Right lung (tissue), 10 donors: ENCODE measurements around the gene GMNC. TPM values are rescaled to one million over a fixed set of nuclear protein-coding genes. Genes with fewer than 3 reads are reported as not detected.
"Not testable (repeated sequence)": the region's sequence is repeated elsewhere in the genome, so short reads cannot be mapped to it uniquely, and the experiment has no call there.

Source experiments
- DNase-seq, 2 donors: peaks; one replicate each; pipeline ENCODE4 v3.0.0-alpha.2; 2013
- long read RNA-seq, 8 donors: transcript quantifications; one replicate each; lab custom pipeline, GENCODE V29; 2026
- polyA plus RNA-seq, 5 donors: library from polyadenylated mRNA; unstranded; fragments of 120-200 nt; gene quantifications; one replicate each; pipeline versions ENCODE4 v1.2.1 to v1.2.3, GENCODE V29; 2013; ENCODE audit warnings: inconsistent platforms in 1 of 5, low replicate concordance in 1 of 5; ENCODE audit not compliant: insufficient read length in 5 of 5, insufficient read depth in 1 of 5

GMNC gene
- polyA plus RNA-seq: under 1 TPM in 2 of 5 donors, not detected in 3; 0.04 to 0.12 TPM
- long read RNA-seq, donor 1: 0 reads
- long read RNA-seq, donor 2: 0 reads
- long read RNA-seq, donor 3: 0 reads
- long read RNA-seq, donor 4: 0 reads
- long read RNA-seq, donor 5: 0 reads
- long read RNA-seq, donor 6: 0 reads
- long read RNA-seq, donor 7: 0 reads
- long read RNA-seq, donor 8: 0 reads

DNA sequence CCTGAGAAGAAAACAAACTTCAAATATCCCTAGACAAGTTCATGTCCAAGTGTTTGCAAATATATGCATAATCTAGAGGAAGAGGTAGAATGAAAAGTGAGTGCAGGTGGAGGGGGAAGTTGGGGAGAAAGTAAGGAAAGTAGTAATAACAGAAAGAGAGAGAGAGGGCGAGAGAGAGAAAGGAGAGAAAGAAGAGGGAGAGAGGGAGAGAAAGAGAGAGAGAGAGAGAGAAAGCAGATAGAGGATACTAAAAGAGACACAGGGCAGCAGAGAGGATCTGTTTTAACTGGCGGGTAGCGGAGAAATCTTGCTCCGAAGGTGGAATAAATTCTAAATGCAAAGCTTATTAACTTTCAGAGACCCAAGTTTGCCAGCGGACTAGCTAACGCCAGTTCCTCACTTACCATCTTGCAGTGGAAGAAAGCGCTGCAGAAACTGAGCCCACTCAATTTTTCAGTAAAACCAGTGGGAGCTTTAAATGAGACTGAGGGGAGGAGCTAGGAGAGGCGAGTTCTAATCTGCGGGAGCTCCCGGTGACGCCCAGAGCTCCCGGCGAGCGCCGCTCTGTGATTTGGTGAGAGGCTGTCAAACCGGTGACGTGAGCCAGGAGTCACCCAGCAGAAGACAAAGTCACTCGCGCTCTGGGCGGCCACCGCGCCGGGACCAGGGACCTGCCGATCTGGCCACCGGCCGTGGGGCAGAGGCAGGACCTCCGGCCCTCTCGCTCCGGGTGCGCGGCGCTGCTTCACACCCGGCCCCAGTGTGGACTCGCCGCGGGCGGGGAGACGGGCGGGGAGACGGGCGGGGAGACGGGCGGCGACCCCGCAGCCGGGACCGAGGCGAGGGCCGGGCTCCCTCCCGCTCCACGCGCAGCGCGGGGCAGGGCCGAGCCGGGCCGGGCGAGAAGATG is at the start of gene GMNC:
GMNC (minus strand) TSS at position 486 of the 910 bp plus-strand sequence; CDS start at position 407, 79 bp downstream.
- DNase-seq: peak; percentile 17 to 23

DNA sequence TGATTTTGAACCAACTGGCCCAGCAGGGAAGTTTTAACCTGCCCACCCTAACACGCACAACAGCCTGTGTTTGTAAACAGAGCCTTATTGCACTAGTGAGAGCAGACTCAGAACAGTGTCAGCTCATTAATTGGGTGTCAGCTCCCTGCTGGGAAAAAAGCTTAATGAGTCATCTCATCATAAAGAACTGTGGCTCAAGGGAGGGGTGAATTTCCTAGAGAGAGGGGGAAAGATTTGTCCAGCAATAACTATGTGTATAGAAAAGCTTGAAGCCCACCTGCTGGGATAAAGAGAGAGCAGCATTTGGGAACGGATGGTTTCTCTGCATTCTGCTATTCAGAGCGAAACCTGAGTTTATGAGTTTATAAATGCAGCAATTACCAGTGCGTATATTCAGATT is 48.9 kb upstream of the GMNC start:
- DNase-seq: no peak

- DNase-seq: no peak
Measured at GRCh38 chr3:190909908-190910307, 47.4 kb upstream of the GMNC start.

DNA sequence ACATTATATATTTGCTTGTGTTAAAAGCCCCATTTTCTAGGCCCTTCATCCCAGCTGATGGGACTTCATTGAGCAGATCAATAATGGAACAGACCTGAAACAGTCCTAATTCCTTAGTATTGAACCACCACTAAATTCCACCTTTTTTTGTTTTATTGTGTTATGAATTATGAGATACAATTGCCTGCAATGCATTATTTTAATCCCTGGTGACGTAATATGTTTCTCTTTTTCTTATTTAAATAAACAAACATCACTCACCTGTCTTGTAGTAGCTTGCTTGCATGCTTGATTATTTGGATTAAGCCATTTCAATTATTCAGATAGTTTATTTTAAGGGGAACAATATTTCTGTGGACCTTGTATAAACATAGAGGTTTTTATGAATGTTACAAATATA is 40.7 kb upstream of the GMNC start:
- DNase-seq: no peak

- DNase-seq: no peak
Measured at GRCh38 chr3:190902292-190902691, 39.8 kb upstream of the GMNC start.

- no peak for DNase-seq
Measured at GRCh38 chr3:190892395-190892902, 30.0 kb upstream of the GMNC start.

DNA sequence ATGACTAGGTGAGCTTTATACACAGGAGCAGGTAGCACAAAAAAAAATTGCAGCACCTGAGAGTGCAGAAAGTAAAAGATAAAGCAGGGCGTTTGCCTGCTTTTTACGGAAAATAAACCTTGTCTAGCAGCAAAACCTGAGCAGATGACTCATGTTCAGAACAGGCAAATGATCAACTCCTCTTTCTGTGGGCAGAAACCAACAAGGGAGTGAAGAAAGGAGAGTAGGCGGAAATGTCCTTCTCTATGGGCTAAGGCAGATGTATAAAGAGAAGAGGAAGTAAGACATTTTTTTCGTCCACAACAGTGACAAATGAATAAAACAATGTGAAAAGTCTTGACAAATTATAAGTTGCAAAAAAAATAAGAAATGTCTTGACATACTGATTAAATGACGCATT is 24.5 kb upstream of the GMNC start:
- DNase-seq: no peak

DNA sequence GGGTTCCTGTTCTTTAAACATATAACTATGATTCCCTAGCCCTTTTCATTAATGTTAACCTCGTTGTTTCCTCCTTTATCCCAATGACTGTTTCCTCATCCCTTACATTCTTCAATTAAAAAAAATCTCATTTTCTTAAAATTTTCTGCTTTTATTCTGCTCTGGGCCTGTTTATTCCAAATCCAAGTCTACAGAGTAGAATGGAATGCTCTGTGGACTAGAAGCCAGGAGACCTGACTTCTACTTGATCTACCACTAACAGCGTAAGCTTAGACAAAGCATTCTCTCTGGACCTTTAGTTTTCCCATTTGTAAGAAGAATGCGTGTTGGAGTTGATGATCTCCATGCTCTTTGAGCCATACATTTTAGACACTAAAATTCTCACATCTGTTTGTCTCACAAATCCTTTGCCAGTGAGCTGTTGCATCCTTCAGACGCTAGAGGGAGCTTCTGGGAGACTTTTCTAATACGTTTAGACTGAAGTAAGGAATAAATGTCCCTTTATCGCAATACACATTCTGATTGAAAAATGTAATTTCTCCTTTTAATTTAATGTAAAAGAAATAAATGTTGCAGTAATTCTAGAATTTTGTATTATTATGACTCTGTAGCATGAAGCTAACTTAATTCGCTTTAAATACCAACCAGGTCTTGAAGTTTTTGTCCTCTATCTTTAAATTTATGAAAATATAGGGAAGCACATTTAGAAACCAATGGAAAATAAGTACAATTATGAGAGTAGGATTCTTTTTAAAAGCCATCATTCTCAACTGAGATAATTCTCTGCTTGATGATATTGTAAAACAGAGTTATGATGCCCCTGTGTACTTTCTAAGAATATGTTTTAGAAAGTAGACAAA is 21.7 kb upstream of the GMNC start:
- DNase-seq: peak; percentile 10 to 32

GRCh38 chr3:190883141-190883540 is 20.6 kb upstream of the GMNC start:
- DNase-seq: no peak

GRCh38 chr3:190877925-190878324 is 15.4 kb upstream of the GMNC start:
- DNase-seq: no peak

- DNase-seq: not testable (repeated sequence)
Measured at GRCh38 chr3:190876433-190876832, 13.9 kb upstream of the GMNC start.

DNA sequence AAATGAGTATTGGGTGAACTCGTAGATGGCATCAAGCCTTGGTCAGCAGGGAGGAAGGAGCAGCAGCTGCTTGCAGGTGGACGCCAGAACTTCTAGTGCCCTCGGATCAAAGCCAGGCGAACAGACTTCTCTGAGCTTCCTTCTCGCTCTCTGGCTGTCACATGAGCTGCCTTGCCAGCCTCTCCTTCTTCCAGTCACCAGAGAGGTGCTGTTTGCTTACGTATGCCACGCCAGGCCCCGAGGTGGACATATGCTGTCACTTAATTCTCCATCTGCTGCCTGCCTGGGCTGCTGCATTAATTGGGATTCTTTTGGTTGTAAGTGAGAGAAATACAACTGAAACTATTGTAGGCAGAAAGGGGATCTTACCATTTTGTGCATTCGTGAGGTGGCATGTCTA is 12.6 kb upstream of the GMNC start:
- DNase-seq: not testable (repeated sequence)

DNA sequence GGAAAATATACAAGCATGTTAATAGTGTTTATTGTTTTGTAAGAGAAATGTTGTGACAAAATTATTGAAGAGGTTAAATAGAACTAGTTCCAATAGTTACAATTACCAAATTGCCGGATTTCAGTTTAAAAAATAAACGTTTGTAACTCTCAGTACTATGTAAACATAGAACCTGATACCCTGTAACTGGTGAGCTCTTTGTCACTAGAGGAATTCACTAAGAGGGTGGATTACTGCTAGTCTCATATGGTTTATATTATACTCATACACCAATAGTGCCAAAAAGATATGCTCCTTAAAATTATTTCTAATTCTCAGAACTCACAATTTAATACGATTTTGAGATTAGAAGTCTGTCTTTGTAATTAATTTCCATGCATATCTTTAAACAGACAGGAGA is 7.6 kb upstream of the GMNC start:
- no peak for DNase-seq

- DNase-seq: no peak
Measured at GRCh38 chr3:190867071-190867470, 4.6 kb upstream of the GMNC start.

DNA sequence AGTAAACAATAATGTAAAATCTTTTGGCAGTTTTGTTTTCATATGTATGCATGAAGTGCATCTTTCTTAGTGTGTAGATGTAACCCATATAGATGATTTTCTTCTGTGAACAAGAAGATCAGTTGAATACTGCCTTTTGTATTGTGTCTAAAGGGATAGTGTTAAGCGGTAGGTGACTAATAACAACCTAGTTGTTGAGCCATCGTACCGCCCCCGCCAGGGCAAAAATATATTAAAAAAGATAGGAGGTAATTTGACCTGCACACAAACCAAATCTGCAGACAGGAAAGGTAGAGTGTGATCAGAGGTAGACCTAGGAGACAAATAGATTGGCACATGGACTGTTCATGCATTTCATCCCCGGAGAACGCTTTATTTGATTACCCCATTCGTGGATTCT is 3.3 kb upstream of the GMNC start:
- DNase-seq: no peak

- DNase-seq: no peak
Measured at GRCh38 chr3:190865419-190865818, 2.9 kb upstream of the GMNC start.

- DNase-seq: no peak
Measured at GRCh38 chr3:190864002-190864401, 1.5 kb upstream of the GMNC start.

DNA sequence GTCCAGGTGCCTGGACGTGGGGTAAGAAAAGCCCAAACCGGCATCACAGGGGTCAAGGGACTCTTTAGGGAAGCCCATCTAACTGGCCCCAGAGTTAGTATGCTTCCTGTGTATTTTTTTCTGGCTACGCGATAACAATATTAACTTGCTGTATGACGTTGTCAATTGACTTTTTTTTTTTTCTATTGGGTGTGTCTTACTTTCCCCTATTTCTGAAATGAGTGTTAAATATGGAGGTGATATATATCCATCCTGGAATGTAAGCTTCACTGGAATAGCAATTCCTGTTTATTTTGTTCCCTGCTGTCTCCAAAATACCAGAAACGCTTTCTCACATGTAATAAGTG is 598 bp upstream of the GMNC start:
- DNase-seq: no peak

GRCh38 chr3:190860521-190860920 is 2.0 kb downstream of the GMNC start:
- no peak for DNase-seq

DNA sequence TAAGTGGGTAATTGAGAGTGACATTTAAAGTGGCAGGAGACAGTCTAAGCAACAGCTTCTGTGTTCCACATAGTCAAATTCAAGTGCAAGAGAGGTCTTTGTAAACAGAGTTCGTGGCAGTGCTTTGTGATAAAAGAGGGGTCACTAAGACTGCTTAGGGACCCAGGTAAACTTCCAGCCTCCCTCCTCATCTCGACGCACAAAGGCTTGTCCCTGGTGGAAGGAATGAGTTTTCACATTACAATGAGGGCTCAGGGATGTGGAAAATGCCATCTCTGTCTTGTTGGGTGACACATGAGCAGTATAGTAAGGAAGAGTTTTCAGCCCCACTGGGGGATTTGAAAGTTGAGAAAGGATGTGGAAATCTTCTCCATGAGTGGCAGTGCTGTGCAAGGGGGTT is 7.3 kb downstream of the GMNC start:
- DNase-seq: no peak

GRCh38 chr3:190854062-190854461 is 8.4 kb downstream of the GMNC start:
- DNase-seq: no peak

DNA sequence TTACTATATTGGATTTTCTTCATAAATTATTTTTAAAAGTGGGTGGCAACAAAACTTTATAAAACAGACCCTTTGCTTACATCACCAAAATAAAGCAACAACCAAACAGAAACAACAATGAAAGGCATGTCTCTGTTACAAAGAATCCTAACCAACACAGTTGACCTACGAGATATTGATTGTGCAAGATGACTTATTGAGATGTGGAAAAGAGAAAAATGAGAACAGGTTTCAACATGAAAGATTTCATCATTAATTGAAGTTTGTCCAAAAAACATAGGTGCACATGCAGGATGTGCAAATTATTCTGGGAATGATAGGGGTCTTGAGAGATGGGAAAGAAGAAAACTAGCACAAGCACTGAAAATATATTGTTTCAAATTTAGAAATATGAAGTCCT is 9.0 kb downstream of the GMNC start:
- no peak for DNase-seq
